ENCODE measurements around the gene DTX1.

DTX1 gene

DNA sequence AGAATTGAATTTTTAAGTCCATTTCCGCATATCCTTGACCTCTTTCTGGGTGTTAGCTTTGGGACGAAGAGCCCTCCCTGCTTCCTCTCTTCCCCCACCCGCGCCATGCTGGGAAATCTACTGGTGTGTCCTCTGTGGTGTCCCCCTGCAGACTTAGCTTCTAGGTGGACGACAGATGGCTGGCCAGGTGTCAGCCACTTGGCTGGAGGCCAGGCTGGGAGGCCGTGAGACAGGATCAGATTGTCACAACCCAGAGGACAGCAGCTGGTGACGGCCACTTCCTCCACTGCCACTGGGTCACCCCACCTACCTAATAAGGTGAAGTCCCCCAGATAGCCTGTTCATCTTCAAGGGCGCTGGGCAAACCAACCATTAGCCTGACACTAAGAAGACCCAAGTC lies 13.3 kb upstream of the DTX1 start (continued):
- TF ChIP-seq, protein P1, sequence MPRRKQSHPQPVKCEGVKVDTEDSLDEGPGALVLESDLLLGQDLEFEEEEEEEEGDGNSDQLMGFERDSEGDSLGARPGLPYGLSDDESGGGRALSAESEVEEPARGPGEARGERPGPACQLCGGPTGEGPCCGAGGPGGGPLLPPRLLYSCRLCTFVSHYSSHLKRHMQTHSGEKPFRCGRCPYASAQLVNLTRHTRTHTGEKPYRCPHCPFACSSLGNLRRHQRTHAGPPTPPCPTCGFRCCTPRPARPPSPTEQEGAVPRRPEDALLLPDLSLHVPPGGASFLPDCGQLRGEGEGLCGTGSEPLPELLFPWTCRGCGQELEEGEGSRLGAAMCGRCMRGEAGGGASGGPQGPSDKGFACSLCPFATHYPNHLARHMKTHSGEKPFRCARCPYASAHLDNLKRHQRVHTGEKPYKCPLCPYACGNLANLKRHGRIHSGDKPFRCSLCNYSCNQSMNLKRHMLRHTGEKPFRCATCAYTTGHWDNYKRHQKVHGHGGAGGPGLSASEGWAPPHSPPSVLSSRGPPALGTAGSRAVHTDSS (tag by site-specific recombination; IDR thresholded peaks at IDR 0.05) = no peak
- TF ChIP-seq, protein P2, sequence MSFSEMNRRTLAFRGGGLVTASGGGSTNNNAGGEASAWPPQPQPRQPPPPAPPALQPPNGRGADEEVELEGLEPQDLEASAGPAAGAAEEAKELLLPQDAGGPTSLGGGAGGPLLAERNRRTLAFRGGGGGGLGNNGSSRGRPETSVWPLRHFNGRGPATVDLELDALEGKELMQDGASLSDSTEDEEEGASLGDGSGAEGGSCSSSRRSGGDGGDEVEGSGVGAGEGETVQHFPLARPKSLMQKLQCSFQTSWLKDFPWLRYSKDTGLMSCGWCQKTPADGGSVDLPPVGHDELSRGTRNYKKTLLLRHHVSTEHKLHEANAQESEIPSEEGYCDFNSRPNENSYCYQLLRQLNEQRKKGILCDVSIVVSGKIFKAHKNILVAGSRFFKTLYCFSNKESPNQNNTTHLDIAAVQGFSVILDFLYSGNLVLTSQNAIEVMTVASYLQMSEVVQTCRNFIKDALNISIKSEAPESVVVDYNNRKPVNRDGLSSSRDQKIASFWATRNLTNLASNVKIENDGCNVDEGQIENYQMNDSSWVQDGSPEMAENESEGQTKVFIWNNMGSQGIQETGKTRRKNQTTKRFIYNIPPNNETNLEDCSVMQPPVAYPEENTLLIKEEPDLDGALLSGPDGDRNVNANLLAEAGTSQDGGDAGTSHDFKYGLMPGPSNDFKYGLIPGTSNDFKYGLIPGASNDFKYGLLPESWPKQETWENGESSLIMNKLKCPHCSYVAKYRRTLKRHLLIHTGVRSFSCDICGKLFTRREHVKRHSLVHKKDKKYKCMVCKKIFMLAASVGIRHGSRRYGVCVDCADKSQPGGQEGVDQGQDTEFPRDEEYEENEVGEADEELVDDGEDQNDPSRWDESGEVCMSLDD (tag by site-specific recombination; IDR thresholded peaks at IDR 0.05) = no peak
- TF ChIP-seq, protein P3, sequence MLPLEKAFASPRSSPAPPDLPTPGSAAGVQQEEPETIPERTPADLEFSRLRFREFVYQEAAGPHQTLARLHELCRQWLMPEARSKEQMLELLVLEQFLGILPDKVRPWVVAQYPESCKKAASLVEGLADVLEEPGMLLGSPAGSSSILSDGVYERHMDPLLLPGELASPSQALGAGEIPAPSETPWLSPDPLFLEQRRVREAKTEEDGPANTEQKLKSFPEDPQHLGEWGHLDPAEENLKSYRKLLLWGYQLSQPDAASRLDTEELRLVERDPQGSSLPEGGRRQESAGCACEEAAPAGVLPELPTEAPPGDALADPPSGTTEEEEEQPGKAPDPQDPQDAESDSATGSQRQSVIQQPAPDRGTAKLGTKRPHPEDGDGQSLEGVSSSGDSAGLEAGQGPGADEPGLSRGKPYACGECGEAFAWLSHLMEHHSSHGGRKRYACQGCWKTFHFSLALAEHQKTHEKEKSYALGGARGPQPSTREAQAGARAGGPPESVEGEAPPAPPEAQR (tag by site-specific recombination; IDR thresholded peaks at IDR 0.05) = no peak
- TF ChIP-seq, protein P4, sequence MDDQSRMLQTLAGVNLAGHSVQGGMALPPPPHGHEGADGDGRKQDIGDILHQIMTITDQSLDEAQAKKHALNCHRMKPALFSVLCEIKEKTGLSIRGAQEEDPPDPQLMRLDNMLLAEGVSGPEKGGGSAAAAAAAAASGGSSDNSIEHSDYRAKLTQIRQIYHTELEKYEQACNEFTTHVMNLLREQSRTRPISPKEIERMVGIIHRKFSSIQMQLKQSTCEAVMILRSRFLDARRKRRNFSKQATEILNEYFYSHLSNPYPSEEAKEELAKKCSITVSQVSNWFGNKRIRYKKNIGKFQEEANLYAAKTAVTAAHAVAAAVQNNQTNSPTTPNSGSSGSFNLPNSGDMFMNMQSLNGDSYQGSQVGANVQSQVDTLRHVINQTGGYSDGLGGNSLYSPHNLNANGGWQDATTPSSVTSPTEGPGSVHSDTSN (CRISPR knock-in tag; IDR thresholded peaks at IDR 0.05) = no peak
- TF ChIP-seq, protein P5, sequence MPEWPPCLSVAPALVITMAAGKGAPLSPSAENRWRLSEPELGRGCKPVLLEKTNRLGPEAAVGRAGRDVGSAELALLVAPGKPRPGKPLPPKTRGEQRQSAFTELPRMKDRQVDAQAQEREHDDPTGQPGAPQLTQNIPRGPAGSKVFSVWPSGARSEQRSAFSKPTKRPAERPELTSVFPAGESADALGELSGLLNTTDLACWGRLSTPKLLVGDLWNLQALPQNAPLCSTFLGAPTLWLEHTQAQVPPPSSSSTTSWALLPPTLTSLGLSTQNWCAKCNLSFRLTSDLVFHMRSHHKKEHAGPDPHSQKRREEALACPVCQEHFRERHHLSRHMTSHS (tag by site-specific recombination; IDR thresholded peaks at IDR 0.05) = no peak
- TF ChIP-seq ZNF785 (tag by site-specific recombination; IDR thresholded peaks at IDR 0.05) = no peak
- no peak for TF ChIP-seq ZNF391 (tag by site-specific recombination; IDR thresholded peaks at IDR 0.05; ENCODE audit: borderline replicate concordance, low read depth)

DNA sequence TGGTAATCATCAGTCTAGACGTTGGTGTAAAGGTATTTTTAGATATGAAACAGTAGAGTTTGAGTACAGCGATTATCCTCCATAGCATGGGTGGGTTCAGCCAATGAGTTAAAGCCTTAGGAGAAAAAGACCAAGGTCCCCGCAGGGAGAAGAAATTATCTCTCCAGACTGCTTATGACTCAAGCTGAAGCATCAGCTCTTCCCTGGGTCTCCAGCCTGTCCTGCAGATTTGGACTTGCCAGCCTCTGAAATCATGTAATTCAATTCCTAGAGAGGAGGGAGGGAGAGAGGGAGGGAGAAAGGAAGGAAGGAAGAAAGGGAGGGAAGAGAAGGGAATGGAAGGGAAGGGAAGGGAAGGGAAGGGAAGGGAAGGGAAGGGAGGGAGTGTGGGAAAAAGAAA lies 12.0 kb upstream of the DTX1 start:
- TF ChIP-seq ZIC2 (tag by site-specific recombination; IDR thresholded peaks at IDR 0.05) = no peak
- Histone ChIP-seq H3K4me3 (ENCODE audit: low read depth, low read length) (no peak overlapping the region), H3K36me3 (ENCODE audit: control insufficient read depth in 2 of 2, insufficient read depth in 1 of 2, low read length in 2 of 2) (no peaks in the 10 kb centered on the region), H3K27ac (ENCODE audit: extremely low read depth, low read depth, low read length) (no peak overlapping the region), H3K4me1 (ENCODE audit: control insufficient read depth, insufficient read depth, low read length) (no peaks in the 10 kb centered on the region), H3K9me3 (ENCODE audit: control insufficient read depth, insufficient read depth, low read depth, low read length) (no peaks in the 10 kb centered on the region)
- ChIA-PET POLR2A (interaction anchor here (0.6 to 0.7 kb wide), 2 partner anchors 374 to 873 kb away, joined by 3 to 10 read pairs; no protein-coding TSS in a partner anchor), CTCF (interaction anchor here (0.7 to 1.6 kb wide), 3 partner anchors 26 to 108 kb away, joined by 4 to 7 read pairs (median 4); no protein-coding TSS in a partner anchor)

DNA sequence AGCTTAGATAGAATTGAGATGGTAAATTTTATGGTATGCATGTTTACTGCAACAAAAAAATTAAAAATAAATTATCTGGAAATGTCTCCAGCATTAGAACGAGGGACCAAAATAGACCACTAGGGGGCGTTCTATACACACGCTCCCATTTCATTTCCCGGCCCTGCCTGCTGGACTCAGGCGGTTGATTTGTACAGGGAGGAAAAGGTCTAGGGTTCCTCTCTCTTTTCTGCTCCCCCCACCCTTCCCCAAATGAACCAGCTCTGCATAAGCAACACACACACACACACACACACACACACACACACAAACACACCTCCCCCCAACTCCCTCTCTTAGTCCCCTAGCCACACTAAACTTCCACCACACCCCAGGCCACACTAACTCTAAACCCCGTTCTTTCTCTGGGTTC lies 7.8 kb upstream of the DTX1 start:
- H3K27ac ChIP-seq (ENCODE audit: extremely low read depth, low read depth, low read length) = no peak overlapping the region
- ChIA-PET CTCF (interaction anchor here (0.6 to 3.9 kb wide), 50 partner anchors 8 to 1370 kb away, joined by 3 to 46 read pairs (median 5); partner anchors contain the start of gene CFAP73), POLR2A (no interaction called here)
- no peaks in the 10 kb centered on the region for H3K36me3 ChIP-seq (ENCODE audit: control insufficient read depth in 2 of 2, insufficient read depth in 1 of 2, low read length in 2 of 2)
- no peaks in the 10 kb centered on the region for H3K4me1 ChIP-seq (ENCODE audit: control insufficient read depth, insufficient read depth, low read length)
- H3K9me3 ChIP-seq (ENCODE audit: control insufficient read depth, insufficient read depth, low read depth, low read length) = no peaks in the 10 kb centered on the region
- no peak overlapping the region for H3K4me3 ChIP-seq (ENCODE audit: low read depth, low read length)
- TF ChIP-seq ZNF585B (tag by site-specific recombination; IDR thresholded peaks at IDR 0.05) (no peak), ZNF596 (tag by site-specific recombination; IDR thresholded peaks at IDR 0.05) (peak; percentile 56; the same call in 1 of the 2 replicates), ZNF654 (tag by site-specific recombination; IDR thresholded peaks at IDR 0.05; ENCODE audit: low read depth) (peak; percentile 96), ZNF221 (tag by site-specific recombination; IDR thresholded peaks at IDR 0.05; ENCODE audit: borderline replicate concordance) (no peak), ZSCAN23 (tag by site-specific recombination; IDR thresholded peaks at IDR 0.05) (no peak), ZNF555 (tag by site-specific recombination; conservative IDR thresholded peaks at IDR 0.05) (no peak)
- TF ChIP-seq, protein P6, sequence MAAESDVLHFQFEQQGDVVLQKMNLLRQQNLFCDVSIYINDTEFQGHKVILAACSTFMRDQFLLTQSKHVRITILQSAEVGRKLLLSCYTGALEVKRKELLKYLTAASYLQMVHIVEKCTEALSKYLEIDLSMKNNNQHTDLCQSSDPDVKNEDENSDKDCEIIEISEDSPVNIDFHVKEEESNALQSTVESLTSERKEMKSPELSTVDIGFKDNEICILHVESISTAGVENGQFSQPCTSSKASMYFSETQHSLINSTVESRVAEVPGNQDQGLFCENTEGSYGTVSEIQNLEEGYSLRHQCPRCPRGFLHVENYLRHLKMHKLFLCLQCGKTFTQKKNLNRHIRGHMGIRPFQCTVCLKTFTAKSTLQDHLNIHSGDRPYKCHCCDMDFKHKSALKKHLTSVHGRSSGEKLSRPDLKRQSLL (tag by site-specific recombination; IDR thresholded peaks at IDR 0.05) = no peak
- TF ChIP-seq, protein P7, sequence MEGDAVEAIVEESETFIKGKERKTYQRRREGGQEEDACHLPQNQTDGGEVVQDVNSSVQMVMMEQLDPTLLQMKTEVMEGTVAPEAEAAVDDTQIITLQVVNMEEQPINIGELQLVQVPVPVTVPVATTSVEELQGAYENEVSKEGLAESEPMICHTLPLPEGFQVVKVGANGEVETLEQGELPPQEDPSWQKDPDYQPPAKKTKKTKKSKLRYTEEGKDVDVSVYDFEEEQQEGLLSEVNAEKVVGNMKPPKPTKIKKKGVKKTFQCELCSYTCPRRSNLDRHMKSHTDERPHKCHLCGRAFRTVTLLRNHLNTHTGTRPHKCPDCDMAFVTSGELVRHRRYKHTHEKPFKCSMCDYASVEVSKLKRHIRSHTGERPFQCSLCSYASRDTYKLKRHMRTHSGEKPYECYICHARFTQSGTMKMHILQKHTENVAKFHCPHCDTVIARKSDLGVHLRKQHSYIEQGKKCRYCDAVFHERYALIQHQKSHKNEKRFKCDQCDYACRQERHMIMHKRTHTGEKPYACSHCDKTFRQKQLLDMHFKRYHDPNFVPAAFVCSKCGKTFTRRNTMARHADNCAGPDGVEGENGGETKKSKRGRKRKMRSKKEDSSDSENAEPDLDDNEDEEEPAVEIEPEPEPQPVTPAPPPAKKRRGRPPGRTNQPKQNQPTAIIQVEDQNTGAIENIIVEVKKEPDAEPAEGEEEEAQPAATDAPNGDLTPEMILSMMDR (tag by site-specific recombination; IDR thresholded peaks at IDR 0.05) = peak; percentile 56; the same call in 1 of the 2 replicates
- TF ChIP-seq, protein P8, sequence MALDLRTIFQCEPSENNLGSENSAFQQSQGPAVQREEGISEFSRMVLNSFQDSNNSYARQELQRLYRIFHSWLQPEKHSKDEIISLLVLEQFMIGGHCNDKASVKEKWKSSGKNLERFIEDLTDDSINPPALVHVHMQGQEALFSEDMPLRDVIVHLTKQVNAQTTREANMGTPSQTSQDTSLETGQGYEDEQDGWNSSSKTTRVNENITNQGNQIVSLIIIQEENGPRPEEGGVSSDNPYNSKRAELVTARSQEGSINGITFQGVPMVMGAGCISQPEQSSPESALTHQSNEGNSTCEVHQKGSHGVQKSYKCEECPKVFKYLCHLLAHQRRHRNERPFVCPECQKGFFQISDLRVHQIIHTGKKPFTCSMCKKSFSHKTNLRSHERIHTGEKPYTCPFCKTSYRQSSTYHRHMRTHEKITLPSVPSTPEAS (tag by site-specific recombination; IDR thresholded peaks at IDR 0.05) = peak; percentile 48; the same call in 1 of the 2 replicates

All from HEK293 (cell line).